Natural killer cell (primary cell): Measurements from ENCODE around the gene SLC15A3. TPM values are rescaled to one million over a fixed set of nuclear protein-coding genes. Genes with fewer than 3 reads are reported as not detected.

ENCODE experiments used
- ATAC-seq, 3 donors: fragments of 150-1000 bp in 2 of 3; fragments of 200-7000 bp in 1 of 3; cut with Tn5 transposase; 1 replicate in 1 of 3; 2 replicates in 2 of 3; pipeline ENCODE4 v1.10.0; 2021; ENCODE audit warnings: mild to moderate bottlenecking in 2 of 3, moderate library complexity in 2 of 3
- DNase-seq, 2 donors: peaks; one replicate each; pipeline versions ENCODE4 v3.0.0 to v3.0.0-alpha.2; 2013 to 2021; ENCODE audit warnings: mixed read lengths in 1 of 2
- H3K27ac ChIP-seq: one replicate; pipeline ENCODE4 v1.5.1; 2013; ENCODE audit warnings: mild to moderate bottlenecking, low read length
- H3K27me3 ChIP-seq: one replicate; pipeline ENCODE4 v1.6.1; 2013; ENCODE audit warnings: low read length; ENCODE audit not compliant: control insufficient read depth, insufficient read depth
- H3K36me3 ChIP-seq: one replicate; pipeline ENCODE4 v1.6.1; 2013; ENCODE audit warnings: low read length; ENCODE audit not compliant: control insufficient read depth, insufficient read depth
- H3K4me1 ChIP-seq: one replicate; pipeline ENCODE4 v1.6.1; 2013; ENCODE audit warnings: low read length; ENCODE audit not compliant: control insufficient read depth, insufficient read depth
- H3K4me3 ChIP-seq: one replicate; pipeline ENCODE4 v1.5.1; 2013; ENCODE audit warnings: low read length
- H3K9me3 ChIP-seq: one replicate; pipeline ENCODE4 v1.6.1; 2013; ENCODE audit warnings: low read length; ENCODE audit not compliant: control insufficient read depth, insufficient read depth
- H3K27ac Mint-ChIP-seq, 2 donors: one replicate each; pipeline ENCODE4 v1.8.0; 2022; ENCODE audit warnings: mild to moderate bottlenecking in 2 of 2, mixed read lengths in 2 of 2, moderate library complexity in 1 of 2
- H3K27me3 Mint-ChIP-seq, 2 donors: one replicate each; pipeline ENCODE4 v1.8.0; 2022; ENCODE audit warnings: low read depth in 2 of 2, mixed read lengths in 2 of 2
- H3K36me3 Mint-ChIP-seq: one replicate; pipeline ENCODE4 v1.8.0; 2022; ENCODE audit warnings: mixed read lengths
- H3K4me1 Mint-ChIP-seq, 2 donors: one replicate each; pipeline ENCODE4 v1.8.0; 2022; ENCODE audit warnings: mixed read lengths in 2 of 2
- H3K4me3 Mint-ChIP-seq: one replicate; pipeline ENCODE4 v1.8.0; 2022; ENCODE audit warnings: mild to moderate bottlenecking, moderate library complexity, mixed read lengths
- H3K9me3 Mint-ChIP-seq, 2 donors: one replicate each; pipeline ENCODE4 v1.8.0; 2022; ENCODE audit warnings: mixed read lengths in 2 of 2
- CTCF ChIP-seq: fragments of 200-600 bp; IDR thresholded peaks from one replicate; pipeline ENCODE4 v1.8.0; 2022; ENCODE audit warnings: antibody characterized with exemption
- WGBS: methylation state at CpG from one replicate; pipeline ENCODE4 v1.1.7; 2013; ENCODE audit warnings: missing lambda C conversion rate; ENCODE audit not compliant: insufficient coverage; 5-methylcytosine and 5-hydroxymethylcytosine counted together
- intact Hi-C: fragments of 100-400 bp; cut with micrococcal nuclease; formaldehyde crosslinking; loops from one replicate; pipeline ENCODE4 v1.14.2; 2022
- total RNA-seq, 4 donors: library from RNA; stranded (reverse); fragments of 120-200 nt in 1 of 4; gene quantifications; one replicate each; pipeline versions ENCODE4 v1.2.3 to v1.2.4, GENCODE V29; 2013 to 2022

SLC15A3 gene
- total RNA-seq, 3 donors from 2014 or later (not counting 1 experiment from before 2014, with no cell fraction given) = 11.6 to 26.5 (median 20.1) TPM

GRCh38 chr11:60924110-60924905 is 27.7 kb downstream of the SLC15A3 start, which contains the start of gene TMEM132A:
Gene TMEM132A, plus strand, starts transcription at chr11:60924460. Its CDS starts 174 bp downstream, at chr11:60924634.
- H3K4me3 ChIP-seq = peak within 1 kb of the TSS; percentile 21
- no peak for TF ChIP-seq CTCF
- Mint-ChIP-seq H3K27me3 (peaks cover 7 to 23% of the 10 kb centered on the region in 2 donors), H3K27ac (peak within 1 kb of the TSS in 1 of 2 donors; percentile 63), H3K4me3 (peak within 1 kb of the TSS; percentile 76), H3K4me1 (peaks cover 5 to 18% of the 10 kb centered on the region in 2 donors), H3K36me3 (peaks cover 8% of the 10 kb centered on the region), H3K9me3 (no peaks in the 10 kb centered on the region)
- peaks cover 24% of the 10 kb centered on the region for H3K4me1 ChIP-seq
- under 1% methylated on average over 69 of the region's 69 CpGs for WGBS
- intact Hi-C loops = no loop called here
- H3K9me3 ChIP-seq = no peaks in the 10 kb centered on the region
- peaks cover 36% of the 10 kb centered on the region for H3K36me3 ChIP-seq
- no peak within 1 kb of the TSS for H3K27ac ChIP-seq
- peaks cover 19% of the 10 kb centered on the region for H3K27me3 ChIP-seq
- peak in 2 of 3 donors; percentile 38 to 53 for ATAC-seq
- DNase-seq = peak in 1 of 2 donors; percentile 35

GRCh38 chr11:60923800-60924109 is 28.2 kb downstream of the SLC15A3 start:
- Histone ChIP-seq H3K36me3 (peaks cover 36% of the 10 kb centered on the region), H3K27me3 (peaks cover 19% of the 10 kb centered on the region), H3K4me3 (no peak overlapping the region), H3K4me1 (peaks cover 24% of the 10 kb centered on the region), H3K9me3 (no peaks in the 10 kb centered on the region), H3K27ac (no peak overlapping the region)
- Mint-ChIP-seq H3K9me3 (no peaks in the 10 kb centered on the region), H3K4me1 (peaks cover 8 to 19% of the 10 kb centered on the region in 2 donors), H3K27ac (no peak overlapping the region), H3K27me3 (peaks cover 7 to 23% of the 10 kb centered on the region in 2 donors), H3K36me3 (peaks cover 8% of the 10 kb centered on the region), H3K4me3 (peak overlapping the region; percentile 60)
- DNase-seq = no peak
- intact Hi-C loops = no loop called here
- WGBS = 70% methylated on average over 6 of the region's 6 CpGs
- TF ChIP-seq CTCF = no peak
- ATAC-seq = no peak

- H3K36me3 Mint-ChIP-seq = peaks cover 8% of the 10 kb centered on the region
- intact Hi-C loops = no loop called here
- Histone ChIP-seq H3K4me1 (peaks cover 24% of the 10 kb centered on the region), H3K27me3 (peaks cover 19% of the 10 kb centered on the region), H3K4me3 (no peak overlapping the region), H3K36me3 (peaks cover 36% of the 10 kb centered on the region), H3K9me3 (no peaks in the 10 kb centered on the region), H3K27ac (no peak overlapping the region)
- H3K27ac Mint-ChIP-seq = no peak overlapping the region
- DNase-seq = no peak
- 95% methylated on average over 4 of the region's 5 CpGs for WGBS
- no peaks in the 10 kb centered on the region for H3K9me3 Mint-ChIP-seq
- peaks cover 8 to 19% of the 10 kb centered on the region in 2 donors for H3K4me1 Mint-ChIP-seq
- no peak for ATAC-seq
- H3K4me3 Mint-ChIP-seq = peak overlapping the region; percentile 76
- no peak for TF ChIP-seq CTCF
- H3K27me3 Mint-ChIP-seq = peaks cover 7 to 23% of the 10 kb centered on the region in 2 donors
Observed at GRCh38 chr11:60923326-60923725, 28.6 kb downstream of the SLC15A3 start.
